Right lung (tissue), 5 donors: Measurements from ENCODE around the gene SLC12A4. TPM values are rescaled to one million over a fixed set of nuclear protein-coding genes. Genes with fewer than 3 reads are reported as not detected.
"Not testable (repeated sequence)": the region's sequence is repeated elsewhere in the genome, so short reads cannot be mapped to it uniquely, and the experiment has no call there.

Experiments used
- DNase-seq, 2 donors: peaks; one replicate each; pipeline ENCODE4 v3.0.0-alpha.2; 2013
- polyA plus RNA-seq, 5 donors: library from polyadenylated mRNA; unstranded; fragments of 120-200 nt; gene quantifications; one replicate each; pipeline versions ENCODE4 v1.2.1 to v1.2.3, GENCODE V29; 2013; ENCODE audit warnings: inconsistent platforms in 1 of 5, low replicate concordance in 1 of 5; ENCODE audit not compliant: insufficient read length in 5 of 5, insufficient read depth in 1 of 5

SLC12A4 gene
- polyA plus RNA-seq, 5 donors: 36.1 to 53.9 (median 47.5) TPM

DNA sequence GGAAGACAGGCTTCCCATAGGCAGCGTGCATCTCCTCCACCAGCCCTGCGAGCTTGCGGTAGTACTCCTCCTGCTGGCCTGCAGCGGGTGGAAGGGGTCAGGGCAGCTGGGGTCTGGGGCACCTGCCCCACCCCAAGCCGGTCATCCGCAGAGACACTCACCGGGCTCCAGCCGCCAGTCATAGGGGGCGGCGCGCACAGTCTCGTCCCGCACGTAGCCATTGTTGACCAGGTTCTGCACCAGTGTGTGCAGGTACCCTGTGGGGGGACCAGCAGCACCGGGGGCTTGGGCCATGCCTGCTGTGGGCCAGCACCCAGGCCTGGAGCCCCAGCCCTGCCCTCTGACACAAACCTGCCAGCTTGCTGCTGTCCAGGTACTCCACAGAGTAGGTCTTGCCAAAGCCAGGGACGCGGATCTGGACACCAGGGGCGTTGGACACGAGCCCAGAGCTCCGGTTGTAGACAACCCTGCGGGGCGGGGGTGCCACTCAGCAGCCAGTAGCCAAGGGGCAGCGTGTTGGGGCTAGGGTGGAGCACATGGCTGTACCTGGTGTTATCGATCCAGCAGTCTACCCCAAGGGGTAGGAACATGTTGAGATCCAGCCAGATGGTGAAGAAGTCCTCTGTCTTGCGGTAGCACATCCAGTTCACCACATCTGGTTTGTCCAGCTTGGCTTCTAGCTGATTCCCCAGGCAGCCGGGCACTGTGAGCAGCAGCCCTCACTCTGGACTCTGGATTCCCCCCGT lies 25.8 kb downstream of the SLC12A4 start:
- no peak for DNase-seq

DNA sequence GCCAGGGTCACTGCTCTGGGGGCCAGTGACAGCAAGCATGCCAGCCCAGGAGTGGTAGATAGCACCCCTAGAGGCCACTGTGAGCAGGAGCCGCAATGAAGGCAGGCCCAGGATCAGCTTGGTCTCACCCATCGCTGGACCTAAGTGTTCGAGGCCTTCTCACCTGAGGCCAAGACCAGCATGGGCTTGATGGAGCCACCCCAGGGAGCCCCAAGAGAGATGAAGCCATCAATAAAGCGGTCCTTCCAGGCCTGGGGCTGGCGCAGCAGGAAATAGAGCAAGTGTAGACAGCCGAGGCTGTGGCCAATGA lies 26.3 kb downstream of the SLC12A4 start:
- no peak for DNase-seq

DNA sequence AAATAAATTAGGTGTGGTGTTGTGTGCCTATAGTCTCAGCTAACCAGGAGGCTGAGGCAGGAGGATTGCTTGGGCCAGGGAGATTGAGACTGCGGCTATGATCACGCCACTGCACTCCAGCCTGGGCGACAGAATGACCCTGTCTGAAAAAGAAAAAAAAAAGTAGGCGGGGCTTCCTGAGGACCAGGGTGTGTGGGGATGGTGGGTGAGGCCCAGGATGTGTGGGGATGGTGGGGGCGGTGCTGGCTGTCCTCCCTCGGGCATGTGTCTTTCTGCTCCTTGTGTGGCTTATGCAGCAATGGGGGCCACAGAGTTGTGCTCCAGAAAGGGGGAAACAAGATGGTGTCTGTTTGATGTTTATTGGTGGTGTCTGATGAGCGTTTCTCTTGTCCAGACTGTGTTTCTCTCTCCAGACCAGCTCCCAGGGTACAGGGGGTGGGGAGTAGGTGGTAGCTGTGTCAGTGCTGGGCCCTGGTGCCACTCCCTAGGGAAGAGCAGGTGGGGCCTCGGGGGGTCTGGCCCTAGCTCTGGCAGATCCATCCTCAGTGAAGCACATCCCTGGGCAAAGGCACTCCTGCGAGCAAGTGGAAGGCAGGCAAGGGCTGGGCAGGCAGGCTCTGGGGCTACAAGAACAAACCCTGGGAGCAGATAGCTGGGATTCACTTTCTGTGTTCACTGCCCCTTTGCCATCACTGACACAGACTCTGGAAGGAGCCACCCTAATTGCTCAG lies 26.8 kb downstream of the SLC12A4 start:
- no peak for DNase-seq

DNA sequence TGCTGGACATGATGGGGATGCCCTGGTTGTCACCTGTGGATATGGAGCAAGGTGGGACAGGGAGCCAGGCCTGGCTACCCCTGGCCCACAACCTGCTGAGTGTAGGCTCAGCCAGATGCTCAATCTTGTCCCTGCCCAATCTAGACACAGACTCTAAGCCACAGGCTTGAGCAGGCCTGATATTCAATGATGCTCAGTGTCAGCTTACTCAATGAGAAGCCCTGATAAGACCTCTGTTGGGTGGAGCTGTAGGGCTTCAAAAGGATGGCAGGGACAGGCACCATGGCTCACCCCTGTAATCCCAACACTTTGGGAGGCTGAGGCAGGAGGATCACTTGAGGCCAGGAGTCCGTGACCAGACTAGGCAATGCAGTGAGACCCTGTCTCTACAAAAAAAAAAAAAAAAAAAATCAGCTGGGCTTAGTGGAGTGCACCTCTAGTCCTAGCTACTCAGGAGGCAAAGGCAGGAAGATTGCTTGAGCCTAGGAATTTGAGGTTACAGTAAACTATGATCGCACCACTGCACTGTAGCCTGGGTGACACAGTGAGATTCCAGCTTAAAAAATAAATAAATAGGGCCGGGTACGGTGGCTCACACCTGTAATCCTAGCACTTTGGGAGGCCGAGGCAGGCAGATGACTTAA lies 27.9 kb downstream of the SLC12A4 start:
- no peak for DNase-seq

DNA sequence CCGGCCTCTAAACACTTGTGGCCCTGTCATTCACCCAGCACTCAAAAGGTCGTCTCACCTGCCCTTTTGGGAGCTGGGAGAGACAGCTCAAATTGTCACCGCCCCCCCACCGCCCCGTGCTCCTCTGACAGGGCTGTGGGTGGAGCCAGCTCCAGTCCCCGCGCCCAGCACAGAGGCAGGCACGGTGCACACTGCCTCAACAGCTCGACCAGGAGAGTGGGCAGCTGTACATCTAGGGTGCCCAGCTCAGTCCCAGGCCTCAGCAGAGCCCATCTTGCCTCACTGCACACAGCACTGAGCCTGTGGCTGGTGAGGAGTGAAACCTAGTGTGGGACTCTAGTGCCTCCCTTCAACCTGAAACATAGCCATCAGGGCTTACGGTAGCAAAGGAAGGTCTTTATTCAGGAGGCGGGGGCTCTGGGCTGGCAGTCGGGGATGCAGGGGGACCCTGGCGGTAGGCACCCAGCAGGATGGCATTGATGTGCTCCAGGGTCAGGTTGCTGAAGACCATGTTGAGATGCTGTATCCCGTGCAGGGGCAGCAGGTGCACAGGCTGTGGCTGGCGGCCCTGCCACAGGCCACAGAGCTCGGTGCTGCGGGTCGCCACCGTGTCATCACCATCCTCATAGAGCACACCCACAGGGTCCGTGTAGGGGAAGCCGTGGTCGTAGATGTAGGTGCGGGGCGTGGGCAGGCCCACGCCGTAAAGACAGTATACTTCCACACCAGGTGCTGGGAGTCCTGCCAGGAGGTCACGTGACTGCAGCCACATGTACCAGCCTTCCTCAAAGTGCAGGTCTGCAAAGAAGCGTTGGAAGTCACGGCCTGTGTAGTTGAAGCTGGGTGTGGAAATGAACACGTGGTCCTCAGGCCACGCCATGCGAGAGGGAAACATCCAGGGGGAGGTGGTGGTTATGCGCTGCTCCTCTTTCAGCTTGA lies 28.7 kb downstream of the SLC12A4 start:
- no peak for DNase-seq

DNA sequence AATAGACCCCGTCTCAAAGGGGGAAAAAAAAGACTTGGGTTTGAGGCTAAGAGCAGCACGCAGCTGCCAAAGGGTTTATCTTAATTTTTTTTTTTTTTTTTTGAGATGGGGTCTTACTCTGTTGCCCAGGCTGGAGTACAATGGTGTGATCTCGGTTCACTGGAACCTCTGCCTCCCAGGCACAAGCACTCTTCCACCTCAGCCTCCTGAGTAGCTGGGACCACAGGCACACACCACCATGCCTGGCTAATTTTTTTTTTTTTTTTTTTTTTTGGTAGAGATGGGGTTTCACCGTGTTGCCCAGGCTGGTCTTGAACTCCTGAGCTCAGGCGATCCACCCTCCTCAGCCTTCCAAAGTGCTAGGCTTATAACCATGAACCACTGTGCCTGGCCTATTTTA lies 30.7 kb downstream of the SLC12A4 start:
- DNase-seq: not testable (repeated sequence)

DNA sequence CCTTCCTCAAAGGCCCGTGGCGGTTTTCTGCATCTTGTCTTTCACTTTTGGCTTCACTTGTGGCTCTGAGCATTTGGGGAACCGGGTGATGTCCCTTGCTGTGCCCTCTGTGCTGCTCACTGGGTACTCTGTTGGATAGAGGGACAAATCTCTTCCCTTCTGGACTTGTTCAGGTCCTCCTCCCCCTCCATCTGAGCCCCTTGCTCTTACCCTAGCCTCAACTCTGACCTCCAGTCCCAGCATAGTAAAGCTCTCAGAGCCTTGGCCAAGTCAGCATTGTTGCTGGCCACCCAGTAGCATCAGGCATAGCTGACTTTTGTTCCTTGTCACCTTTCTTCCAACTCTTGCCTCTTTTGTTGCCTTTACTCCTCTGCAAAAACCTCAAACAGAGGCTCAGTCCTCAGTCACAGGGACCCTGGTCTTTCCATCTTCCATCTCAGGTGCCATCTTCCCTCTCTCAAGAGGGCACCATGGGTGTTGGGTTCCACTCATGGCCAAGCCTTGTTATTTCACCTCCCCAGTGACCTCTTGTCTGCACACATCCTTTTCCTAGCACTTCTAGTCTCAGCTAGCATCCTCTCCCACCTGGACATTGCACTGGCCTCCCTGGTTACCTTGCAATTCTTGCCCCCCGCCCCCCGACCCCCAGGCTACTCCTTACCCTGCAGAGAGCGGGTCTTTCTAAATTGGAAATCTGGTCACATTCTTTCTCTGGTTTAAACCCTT lies 31.4 kb downstream of the SLC12A4 start:
- DNase-seq: peak in 1 of 2 donors; percentile 59

DNA sequence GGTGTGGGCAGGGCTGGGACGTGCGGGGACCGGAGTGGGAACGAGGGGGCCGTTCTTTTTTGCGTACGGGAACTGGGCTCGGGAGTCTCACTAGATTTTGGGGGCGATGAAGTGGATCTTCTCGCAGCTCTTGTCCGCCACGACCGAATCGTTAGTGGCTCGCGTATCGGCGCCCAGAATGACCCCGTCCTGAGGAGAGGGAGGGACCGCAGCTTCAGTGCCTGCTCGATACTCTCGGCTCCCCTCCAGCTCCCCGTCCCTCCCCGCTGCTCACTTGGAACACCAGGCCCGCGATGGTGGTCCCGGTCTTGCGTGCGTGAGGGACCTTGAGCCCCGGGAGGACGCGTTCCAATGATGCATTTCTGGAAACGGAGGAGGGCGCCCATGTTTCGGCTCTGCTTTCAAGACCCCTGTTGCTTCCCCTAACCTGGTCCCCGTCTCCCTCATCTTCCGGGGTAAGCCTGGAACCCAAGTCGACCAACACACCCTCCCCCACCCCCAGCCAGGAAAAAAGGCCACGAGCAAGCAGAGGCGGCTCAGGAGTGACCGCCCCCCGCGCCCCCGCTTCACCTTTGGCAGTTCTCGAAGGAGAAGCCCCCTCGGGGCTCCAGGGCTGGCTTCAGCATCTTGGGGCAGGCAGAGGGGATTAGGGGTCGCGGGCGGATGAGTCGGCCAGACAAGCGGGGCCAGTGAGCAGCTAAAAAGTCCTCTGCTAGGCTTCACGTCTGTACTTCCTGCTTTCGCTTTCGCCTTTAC lies 32.1 kb downstream of the SLC12A4 start, which contains the start of gene PSMB10:
Gene PSMB10, minus strand, starts transcription at position 727 of the 756 bp plus-strand sequence. Its CDS starts 101 bp downstream, at position 626.
- peak; percentile 37 to 47 for DNase-seq

DNA sequence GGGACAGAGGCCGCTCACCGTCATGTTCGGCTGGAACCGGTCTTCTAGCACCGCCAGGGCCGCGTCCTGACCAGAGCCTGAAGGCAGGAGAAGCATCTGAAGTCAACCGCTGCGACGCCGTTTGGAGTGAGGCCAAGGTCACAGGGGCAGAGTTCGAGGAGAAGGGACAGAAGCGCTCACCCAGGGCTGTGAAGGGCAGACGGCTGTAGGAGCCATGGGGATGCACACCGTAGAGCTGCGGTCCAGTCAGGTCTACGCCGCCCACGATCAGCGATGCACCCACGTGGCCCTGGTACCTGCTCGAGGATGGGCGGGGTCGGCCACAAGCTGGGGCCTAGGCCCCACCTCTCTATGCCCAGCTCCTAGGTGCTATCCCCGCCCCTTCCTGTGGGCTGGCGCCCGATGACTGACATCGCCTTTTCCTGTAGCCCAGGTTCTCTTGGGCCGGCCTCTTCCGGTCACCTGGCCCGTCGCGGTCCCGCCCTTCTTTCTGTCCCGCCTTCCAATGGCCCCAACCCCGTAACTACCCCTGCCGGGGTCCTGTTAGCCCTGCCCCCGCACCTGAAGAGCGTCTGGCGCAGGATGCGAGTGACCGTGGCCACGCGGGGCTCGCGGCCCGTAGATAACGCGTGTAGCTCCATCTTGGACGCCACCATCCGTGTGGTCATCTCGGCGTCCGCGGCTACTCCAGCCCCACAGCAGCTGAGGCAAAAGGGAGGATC lies 32.9 kb downstream of the SLC12A4 start:
- DNase-seq: peak; percentile 93

DNA sequence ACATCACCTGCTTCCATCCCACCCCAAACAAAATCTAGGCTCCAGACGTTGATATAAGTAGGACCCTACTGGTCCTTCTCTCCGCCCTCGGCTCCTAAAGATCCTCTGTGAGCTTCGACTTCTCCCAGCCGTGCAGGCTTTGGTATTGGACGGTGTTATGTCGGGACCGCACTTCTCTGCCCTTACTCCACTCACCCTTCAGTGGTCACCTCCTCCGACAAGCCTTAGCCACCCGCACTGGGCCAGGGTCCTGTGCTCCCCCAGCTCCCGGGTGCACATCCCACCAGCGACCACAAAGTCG lies 33.4 kb downstream of the SLC12A4 start:
- DNase-seq: no peak

DNA sequence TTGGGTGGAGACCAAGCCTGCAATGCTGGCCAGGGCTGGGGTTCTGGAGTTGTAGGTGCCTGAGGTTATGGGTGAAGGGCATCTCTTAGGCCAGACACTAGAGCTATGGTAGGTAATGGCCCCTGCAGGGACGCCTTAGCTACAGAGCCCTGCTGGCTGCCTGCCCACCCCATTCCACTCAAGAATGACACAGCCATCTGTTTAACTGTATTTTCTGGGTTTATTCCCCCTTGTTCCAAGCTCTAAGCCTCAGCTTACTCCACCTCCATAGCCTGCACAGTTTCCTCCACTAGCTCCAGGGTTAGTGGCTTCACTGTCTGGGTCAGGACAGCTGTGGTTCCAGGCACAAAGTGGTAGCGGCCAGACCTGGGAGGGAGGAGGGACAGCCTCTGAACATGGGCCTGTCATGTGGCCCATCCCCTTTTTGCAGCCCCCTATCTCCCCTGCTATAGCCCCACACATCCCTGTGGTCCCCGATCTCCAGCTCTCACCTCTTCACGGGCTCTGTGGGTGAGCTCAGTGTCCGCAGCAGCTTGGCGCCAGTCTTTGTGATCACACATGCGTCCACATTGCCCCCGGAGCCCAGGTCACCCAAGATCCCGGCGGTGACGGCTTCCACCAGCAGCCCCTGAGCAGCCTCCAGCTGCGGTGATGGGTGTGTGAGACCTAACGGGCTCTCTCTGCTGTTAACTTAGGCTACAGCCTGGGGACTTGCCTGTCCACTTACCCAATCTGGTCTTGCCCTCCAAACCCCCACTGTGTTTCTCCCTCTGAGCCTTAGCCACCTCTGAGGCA lies 33.9 kb downstream of the SLC12A4 start:
- no peak for DNase-seq

DNA sequence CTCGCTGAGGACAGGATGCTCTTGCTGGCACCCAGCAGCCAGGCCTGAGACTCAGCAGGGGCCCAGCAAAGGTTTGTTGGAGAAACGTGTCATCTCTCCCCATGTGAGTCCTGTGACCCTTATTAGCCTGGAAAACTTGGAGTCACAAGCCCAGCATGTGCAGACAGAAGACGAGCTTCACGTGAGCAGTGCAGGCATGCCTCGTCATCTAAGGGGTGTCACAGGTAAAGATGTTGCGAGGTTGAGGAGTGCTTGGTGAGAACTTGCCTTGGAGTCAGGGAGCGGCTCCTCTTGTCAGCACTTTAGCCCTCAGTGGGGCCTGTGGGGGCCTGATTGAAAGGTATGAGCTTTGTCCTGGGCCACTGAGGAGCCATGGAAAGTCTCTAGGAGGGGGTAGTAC lies 34.6 kb downstream of the SLC12A4 start:
- DNase-seq: no peak

DNA sequence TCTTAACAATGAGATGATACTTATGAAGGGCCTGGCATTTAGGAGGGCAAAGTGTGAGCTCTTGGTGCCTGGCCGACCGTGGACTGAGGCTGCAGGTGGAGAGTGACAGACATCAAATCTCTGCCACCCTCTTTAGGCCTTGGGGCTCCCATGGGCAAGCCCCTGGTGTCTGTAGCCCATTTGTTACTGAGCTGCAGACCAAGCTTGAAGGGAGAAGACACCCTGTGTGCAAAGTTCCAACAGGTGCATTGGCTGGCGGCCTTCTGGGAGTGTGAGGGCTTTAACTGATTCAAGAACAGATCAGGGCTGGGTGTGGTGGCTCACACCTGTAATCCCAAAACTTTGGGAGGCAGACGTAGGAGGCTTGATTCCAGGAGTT lies 36.0 kb downstream of the SLC12A4 start:
- no peak for DNase-seq

DNA sequence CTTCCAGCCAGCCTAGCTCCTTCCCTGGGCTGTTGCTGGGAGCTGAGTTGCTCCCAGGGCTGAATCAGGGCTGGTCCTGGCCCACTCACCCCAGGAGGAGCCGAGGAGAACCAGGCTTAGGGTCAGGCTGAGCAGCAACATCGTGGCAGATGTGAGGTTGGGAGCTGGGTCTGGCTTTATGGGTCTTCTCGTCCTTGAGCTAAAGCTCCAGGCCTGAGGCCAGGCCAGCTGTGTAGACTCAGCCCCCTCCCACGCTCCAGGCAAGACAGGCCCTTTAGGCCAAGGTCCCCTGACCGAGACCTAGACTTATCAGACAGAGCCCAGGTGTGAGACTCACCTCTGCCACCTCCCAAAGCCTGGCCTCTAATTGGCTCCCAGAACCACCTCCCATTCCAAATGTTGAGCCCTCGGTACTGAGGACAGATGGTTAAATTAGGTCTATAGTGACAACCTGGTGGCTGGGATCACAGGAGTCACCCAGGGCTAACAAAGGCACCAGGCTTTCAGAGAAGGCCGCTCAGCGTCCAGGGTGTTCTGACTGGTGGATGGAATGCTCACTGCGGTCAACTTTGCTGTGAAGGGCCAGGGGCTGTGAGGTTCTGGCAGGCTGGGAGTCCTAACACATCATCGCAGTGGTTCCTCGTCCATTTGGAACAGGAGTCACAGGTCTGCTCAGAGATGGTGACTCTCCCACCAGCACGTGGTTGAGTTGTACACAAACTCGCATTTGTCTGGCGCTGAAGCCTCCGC lies 36.5 kb downstream of the SLC12A4 start, which contains the start of gene CTRL:
Gene CTRL, minus strand, starts transcription at position 151 of the 750 bp plus-strand sequence. Its CDS starts 10 bp downstream, at position 141.
- no peak for DNase-seq

DNA sequence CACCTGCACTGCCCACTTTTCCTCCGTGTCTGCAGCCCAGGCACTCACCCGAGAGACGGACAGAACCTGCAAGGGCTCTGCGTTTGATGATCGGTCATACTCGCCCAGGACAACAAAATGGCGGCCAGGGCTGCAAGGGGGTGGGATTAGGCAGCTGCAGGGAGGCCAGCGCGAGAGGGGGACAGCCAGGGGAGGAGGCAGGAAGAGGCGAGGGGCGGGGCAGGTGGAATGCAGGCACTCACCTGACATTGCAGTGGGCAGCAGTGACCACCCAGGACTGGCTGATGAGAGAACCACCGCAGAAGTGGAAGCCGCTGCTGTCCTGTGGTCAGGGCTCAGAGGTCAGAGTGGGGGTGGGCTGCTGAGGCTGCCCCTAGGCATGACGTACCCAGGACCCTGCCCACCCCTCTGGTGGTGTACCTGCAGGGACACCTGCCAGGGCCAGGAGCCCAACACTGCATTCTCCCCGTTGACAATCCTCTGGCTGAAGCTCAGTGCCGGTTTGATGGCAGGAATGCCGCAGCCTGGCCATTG lies 37.7 kb downstream of the SLC12A4 start:
- DNase-seq: no peak

DNA sequence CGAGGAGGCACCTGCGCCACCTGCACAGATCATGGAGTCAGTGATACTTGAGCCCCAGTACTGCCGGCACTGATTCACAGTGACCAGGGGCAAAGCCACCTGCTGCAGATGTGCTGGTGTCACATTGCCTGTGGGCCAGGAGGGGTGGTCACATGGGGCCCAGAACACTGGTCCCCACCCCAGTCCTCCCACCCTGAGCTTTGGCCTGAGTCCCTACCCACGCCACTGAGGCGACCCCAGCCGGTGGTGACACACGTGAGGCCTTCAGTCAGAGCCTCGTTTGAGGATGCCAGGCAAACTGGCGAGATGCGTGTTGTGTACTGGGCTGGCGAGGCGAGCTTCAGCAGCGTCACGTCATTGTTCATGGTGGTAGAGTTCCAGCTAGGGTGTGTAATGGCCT lies 38.2 kb downstream of the SLC12A4 start:
- DNase-seq: no peak

DNA sequence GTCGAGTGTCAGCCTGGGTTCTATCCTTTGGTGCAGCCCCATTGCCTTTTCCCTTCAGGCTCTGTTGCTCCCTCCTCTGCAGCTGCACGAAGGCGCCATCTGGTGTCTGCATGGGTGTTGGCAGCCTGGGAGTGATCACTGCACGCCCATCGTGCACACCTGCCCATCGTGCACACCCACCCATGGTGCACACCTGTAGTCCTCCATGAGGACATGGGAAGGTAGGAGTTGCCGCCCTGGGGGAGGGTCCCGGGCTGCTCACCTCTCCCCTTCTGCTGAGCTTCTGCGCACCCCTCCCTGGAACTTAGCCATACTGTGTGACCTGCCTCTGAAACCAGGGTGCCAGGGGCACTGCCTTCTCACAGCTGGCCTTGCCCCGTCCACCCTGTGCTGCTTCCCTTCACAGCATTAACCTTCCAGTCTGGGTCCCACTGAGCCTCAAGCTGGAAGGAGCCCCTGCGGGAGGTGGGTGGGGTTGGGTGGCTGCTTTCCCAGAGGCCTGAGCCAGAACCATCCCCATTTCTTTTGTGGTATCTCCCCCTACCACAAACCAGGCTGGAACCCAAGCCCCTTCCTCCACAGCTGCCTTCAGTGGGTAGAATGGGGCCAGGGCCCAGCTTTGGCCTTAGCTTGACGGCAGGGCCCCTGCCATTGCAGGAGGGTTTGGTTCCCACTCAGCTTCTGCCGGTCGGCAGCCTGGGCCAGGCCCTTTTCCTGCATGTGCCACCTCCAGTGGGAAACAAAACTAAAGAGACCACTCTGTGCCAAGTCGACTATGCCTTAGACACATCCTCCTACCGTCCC lies 39.7 kb downstream of the SLC12A4 start:
- no peak for DNase-seq
